Measurements from ENCODE around the gene STAC2.

- TF ChIP-seq CTCF (conservative IDR thresholded peaks at IDR 0.05; ENCODE audit: low read depth, low read length) = no peak
- no peak for TF ChIP-seq EZH2 (IDR thresholded peaks at IDR 0.05; ENCODE audit: borderline replicate concordance, low read depth, low read length, poor library complexity, severe bottlenecking)
Measured at GRCh38 chr17:39244016-39244599, 18.4 kb upstream of the STAC2 start.
